ENCODE data around the gene THSD8.
A peak's percentile ranks its signal among the peaks of the same experiment; 100 is the strongest.

Gene THSD8

GRCh38 chr19:12778905-12779161, 23.0 kb upstream of the THSD8 start:
- peaks cover 8 to 65% (median 62%) of the 10 kb centered on the region in 4 experiments for H3K4me1 ChIP-seq (ENCODE audit: control extremely low read depth in 1 of 4, control insufficient read depth in 4 of 4, insufficient read depth in 4 of 4, low read length in 3 of 4)
- POLR2A ChIA-PET, result interaction anchor here (7.4 kb wide), 1 partner anchor 12 kb away, joined by 198 read pairs; the partner anchor contains the start of gene JUNB

DNA sequence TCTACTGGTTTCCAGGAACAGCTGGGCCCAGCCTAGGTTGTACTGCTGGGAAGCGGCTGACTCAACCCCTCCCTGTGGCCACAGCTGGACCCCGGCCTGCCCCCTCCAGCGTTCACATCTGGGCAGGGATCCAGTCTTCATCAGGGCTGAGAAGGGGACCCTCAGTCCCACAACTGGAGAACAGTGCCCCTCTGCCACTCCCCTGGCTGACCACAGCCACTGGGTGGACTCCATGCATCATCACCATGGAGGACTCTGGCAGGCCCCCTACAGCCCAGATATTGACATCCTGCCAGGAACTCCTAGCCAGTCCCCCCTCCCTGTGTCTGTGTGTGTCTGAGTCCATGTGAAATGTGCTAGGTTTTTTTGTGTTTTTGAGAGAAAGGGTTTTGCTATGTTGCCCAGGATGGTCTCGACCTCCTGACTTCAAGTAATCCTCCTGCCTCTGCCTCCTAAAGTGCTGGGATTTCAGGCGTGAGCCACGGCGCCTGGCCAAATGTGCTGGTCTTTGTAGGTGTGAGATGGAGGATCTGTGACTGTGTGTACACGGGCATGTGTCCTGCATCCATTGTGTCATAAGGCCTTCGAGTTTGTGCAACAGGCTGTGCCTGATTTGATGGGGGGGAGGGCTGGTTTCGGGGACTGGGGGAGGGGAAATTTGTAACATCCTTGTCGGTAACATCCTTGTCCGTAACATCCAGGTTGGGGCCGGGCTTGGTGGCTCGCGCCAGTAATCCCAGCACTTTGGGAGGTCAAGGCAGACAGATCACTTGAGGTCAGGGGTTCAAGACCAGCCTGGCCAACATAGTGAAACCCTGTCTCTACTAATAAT, 22.5 kb upstream of the THSD8 start:
- H3K4me1 ChIP-seq (ENCODE audit: control extremely low read depth in 1 of 4, control insufficient read depth in 4 of 4, insufficient read depth in 4 of 4, low read length in 3 of 4), result peaks cover 10 to 71% (median 67%) of the 10 kb centered on the region in 4 experiments
- H3K4me3 ChIP-seq (ENCODE audit: control insufficient read depth in 1 of 7, extremely low read depth in 1 of 7, insufficient read depth in 4 of 7, low read depth in 2 of 7, low read length in 6 of 7), result peak overlapping the region in 3 of 7 experiments; percentile 77 to 90 (median 83)
- CTCF ChIA-PET, result interaction anchor here (4.5 to 39.0 kb wide), 3 partner anchors 9 to 50 kb away, joined by 47 to 776 read pairs (median 612); partner anchors contain the start of genes GET3, JUNB, PRDX2 and THSD8
- DNase-seq, result peak in 1 of 3 donors; percentile 46
- POLR2A ChIA-PET, result interaction anchor here (5.9 to 7.4 kb wide), 2 partner anchors 12 to 13 kb away, joined by 79 to 198 read pairs; partner anchors contain the start of gene JUNB
- H3K27me3 ChIP-seq (replicated peaks in 2 of 5; ENCODE audit: control insufficient read depth in 4 of 5, insufficient read depth in 5 of 5, low read length in 4 of 5), result no peaks in the 10 kb centered on the region
- no peaks in the 10 kb centered on the region for H3K36me3 ChIP-seq (ENCODE audit: control insufficient read depth in 4 of 4, insufficient read depth in 4 of 4, low read length in 3 of 4)
- H3K9me3 ChIP-seq (ENCODE audit: control extremely low read depth in 1 of 5, control insufficient read depth in 4 of 5, insufficient read depth in 2 of 5, low read depth in 1 of 5, low read length in 4 of 5), result no peaks in the 10 kb centered on the region
- WGBS (ENCODE audit: insufficient coverage), result 81% methylated on average over 10 of the region's 15 CpGs
- peak overlapping the region in 1 of 2 experiments; percentile 77 for H3K27ac ChIP-seq (ENCODE audit: insufficient read depth in 1 of 2, low read depth in 1 of 2, low read length in 2 of 2, poor library complexity in 1 of 2, severe bottlenecking in 2 of 2)

More at GRCh38 chr19:12778905-12779161, 23.0 kb upstream of the THSD8 start:
- peak overlapping the region in 5 of 7 experiments; percentile 20 to 90 (median 77) for H3K4me3 ChIP-seq (ENCODE audit: control insufficient read depth in 1 of 7, extremely low read depth in 1 of 7, insufficient read depth in 4 of 7, low read depth in 2 of 7, low read length in 6 of 7)
- CTCF ChIA-PET, result interaction anchor here (0.6 to 39.0 kb wide), 4 partner anchors 9 to 545 kb away, joined by 3 to 776 read pairs (median 330); partner anchors contain the start of genes GET3, JUNB, PRDX2 and THSD8
- DNase-seq, result no peak
- H3K36me3 ChIP-seq (ENCODE audit: control insufficient read depth in 4 of 4, insufficient read depth in 4 of 4, low read length in 3 of 4), result no peaks in the 10 kb centered on the region
- peak overlapping the region in 1 of 2 experiments; percentile 77 for H3K27ac ChIP-seq (ENCODE audit: insufficient read depth in 1 of 2, low read depth in 1 of 2, low read length in 2 of 2, poor library complexity in 1 of 2, severe bottlenecking in 2 of 2)
- no peaks in the 10 kb centered on the region for H3K9me3 ChIP-seq (ENCODE audit: control extremely low read depth in 1 of 5, control insufficient read depth in 4 of 5, insufficient read depth in 2 of 5, low read depth in 1 of 5, low read length in 4 of 5)
- no peaks in the 10 kb centered on the region for H3K27me3 ChIP-seq (replicated peaks in 2 of 5; ENCODE audit: control insufficient read depth in 4 of 5, insufficient read depth in 5 of 5, low read length in 4 of 5)
- WGBS (ENCODE audit: insufficient coverage), result 71% methylated on average over 3 of the region's 6 CpGs

- peak overlapping the region; percentile 77 to 85 for H3K27ac ChIP-seq (ENCODE audit: insufficient read depth in 1 of 2, low read depth in 1 of 2, low read length in 2 of 2, poor library complexity in 1 of 2, severe bottlenecking in 2 of 2)
- H3K9me3 ChIP-seq (ENCODE audit: control extremely low read depth in 1 of 5, control insufficient read depth in 4 of 5, insufficient read depth in 2 of 5, low read depth in 1 of 5, low read length in 4 of 5), result no peaks in the 10 kb centered on the region
- H3K4me3 ChIP-seq (ENCODE audit: control insufficient read depth in 1 of 7, extremely low read depth in 1 of 7, insufficient read depth in 4 of 7, low read depth in 2 of 7, low read length in 6 of 7), result peak overlapping the region; percentile 39 to 81 (median 65)
- no peaks in the 10 kb centered on the region for H3K36me3 ChIP-seq (ENCODE audit: control insufficient read depth in 4 of 4, insufficient read depth in 4 of 4, low read length in 3 of 4)
- no peak for DNase-seq
- under 1% methylated on average over 10 of the region's 12 CpGs for WGBS (ENCODE audit: insufficient coverage)
- POLR2A ChIA-PET, result interaction anchor here (0.8 to 5.9 kb wide), 2 partner anchors 10 to 108 kb away, joined by 4 to 79 read pairs; partner anchors contain the start of gene JUNB
- CTCF ChIA-PET, result interaction anchor here (29.7 kb wide), 1 partner anchor 16 kb away, joined by 612 read pairs; the partner anchor contains the start of genes JUNB, PRDX2 and THSD8
- peaks cover 25 to 88% (median 86%) of the 10 kb centered on the region in 4 experiments for H3K4me1 ChIP-seq (ENCODE audit: control extremely low read depth in 1 of 4, control insufficient read depth in 4 of 4, insufficient read depth in 4 of 4, low read length in 3 of 4)
- no peaks in the 10 kb centered on the region for H3K27me3 ChIP-seq (replicated peaks in 2 of 5; ENCODE audit: control insufficient read depth in 4 of 5, insufficient read depth in 5 of 5, low read length in 4 of 5)
These were observed 19.8 kb upstream of the THSD8 start for GRCh38 chr19:12782174-12782423.

GRCh38 chr19:12782424-12783290, 19.2 kb upstream of the THSD8 start:
- WGBS (ENCODE audit: insufficient coverage), result under 1% methylated on average over 61 of the region's 88 CpGs
- peak overlapping the region; percentile 39 to 81 (median 65) for H3K4me3 ChIP-seq (ENCODE audit: control insufficient read depth in 1 of 7, extremely low read depth in 1 of 7, insufficient read depth in 4 of 7, low read depth in 2 of 7, low read length in 6 of 7)
- peak overlapping the region; percentile 77 to 85 for H3K27ac ChIP-seq (ENCODE audit: insufficient read depth in 1 of 2, low read depth in 1 of 2, low read length in 2 of 2, poor library complexity in 1 of 2, severe bottlenecking in 2 of 2)
- H3K36me3 ChIP-seq (ENCODE audit: control insufficient read depth in 4 of 4, insufficient read depth in 4 of 4, low read length in 3 of 4), result no peaks in the 10 kb centered on the region
- H3K27me3 ChIP-seq (replicated peaks in 2 of 5; ENCODE audit: control insufficient read depth in 4 of 5, insufficient read depth in 5 of 5, low read length in 4 of 5), result no peaks in the 10 kb centered on the region
- ChIA-PET POLR2A (interaction anchor here (0.8 to 5.9 kb wide), 3 partner anchors 10 to 108 kb away, joined by 4 to 79 read pairs (median 6); partner anchors contain the start of gene JUNB), CTCF (interaction anchor here (29.7 kb wide), 1 partner anchor 15 kb away, joined by 612 read pairs; the partner anchor contains the start of genes JUNB, PRDX2 and THSD8)
- peaks cover 27 to 88% (median 86%) of the 10 kb centered on the region in 4 experiments for H3K4me1 ChIP-seq (ENCODE audit: control extremely low read depth in 1 of 4, control insufficient read depth in 4 of 4, insufficient read depth in 4 of 4, low read length in 3 of 4)
- no peaks in the 10 kb centered on the region for H3K9me3 ChIP-seq (ENCODE audit: control extremely low read depth in 1 of 5, control insufficient read depth in 4 of 5, insufficient read depth in 2 of 5, low read depth in 1 of 5, low read length in 4 of 5)
- DNase-seq, result peak; percentile 74 to 93 (median 88)

DNA sequence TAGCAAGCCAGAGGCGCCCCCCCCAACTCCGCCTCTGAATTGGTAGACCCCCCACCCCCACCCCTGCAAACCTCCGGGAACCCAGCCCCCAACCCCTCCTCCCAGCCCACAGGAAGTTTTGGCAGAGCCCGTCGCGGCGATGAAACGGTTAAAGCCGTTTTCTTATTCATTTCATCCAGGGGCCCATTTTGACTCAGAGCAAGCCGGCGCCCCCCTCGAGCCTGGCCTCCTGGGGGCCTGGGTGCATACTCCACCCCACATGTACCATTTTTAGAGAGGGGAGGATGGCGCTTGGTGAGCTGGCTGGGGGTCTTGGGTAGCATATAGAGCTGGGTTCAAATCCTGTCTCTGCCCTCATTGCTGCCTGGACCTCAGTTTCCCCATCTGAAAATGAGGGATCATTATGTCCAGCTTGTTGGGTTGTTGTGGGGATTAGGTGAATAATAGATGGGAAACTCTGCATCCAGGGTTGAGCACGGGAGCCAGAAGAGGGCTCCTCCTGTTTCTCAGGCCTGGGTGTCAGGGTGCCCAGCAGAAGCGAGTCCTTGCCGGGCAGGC, 18.5 kb upstream of the THSD8 start:
- peak overlapping the region in 1 of 2 experiments; percentile 85 for H3K27ac ChIP-seq (ENCODE audit: insufficient read depth in 1 of 2, low read depth in 1 of 2, low read length in 2 of 2, poor library complexity in 1 of 2, severe bottlenecking in 2 of 2)
- no peaks in the 10 kb centered on the region for H3K9me3 ChIP-seq (ENCODE audit: control extremely low read depth in 1 of 5, control insufficient read depth in 4 of 5, insufficient read depth in 2 of 5, low read depth in 1 of 5, low read length in 4 of 5)
- H3K4me3 ChIP-seq (ENCODE audit: control insufficient read depth in 1 of 7, extremely low read depth in 1 of 7, insufficient read depth in 4 of 7, low read depth in 2 of 7, low read length in 6 of 7), result peak overlapping the region in 5 of 7 experiments; percentile 58 to 81 (median 65)
- no peaks in the 10 kb centered on the region for H3K27me3 ChIP-seq (replicated peaks in 2 of 5; ENCODE audit: control insufficient read depth in 4 of 5, insufficient read depth in 5 of 5, low read length in 4 of 5)
- ChIA-PET CTCF (interaction anchor here (29.7 kb wide), 1 partner anchor 14 kb away, joined by 612 read pairs; the partner anchor contains the start of genes JUNB, PRDX2 and THSD8), POLR2A (interaction anchor here (1.4 to 5.9 kb wide), 2 partner anchors 9 to 13 kb away, joined by 6 to 79 read pairs; partner anchors contain the start of gene JUNB)
- peaks cover 32 to 88% (median 87%) of the 10 kb centered on the region in 4 experiments for H3K4me1 ChIP-seq (ENCODE audit: control extremely low read depth in 1 of 4, control insufficient read depth in 4 of 4, insufficient read depth in 4 of 4, low read length in 3 of 4)
- no peaks in the 10 kb centered on the region for H3K36me3 ChIP-seq (ENCODE audit: control insufficient read depth in 4 of 4, insufficient read depth in 4 of 4, low read length in 3 of 4)
- DNase-seq, result no peak
- WGBS (ENCODE audit: insufficient coverage), result 37% methylated on average over 10 of the region's 16 CpGs

DNA sequence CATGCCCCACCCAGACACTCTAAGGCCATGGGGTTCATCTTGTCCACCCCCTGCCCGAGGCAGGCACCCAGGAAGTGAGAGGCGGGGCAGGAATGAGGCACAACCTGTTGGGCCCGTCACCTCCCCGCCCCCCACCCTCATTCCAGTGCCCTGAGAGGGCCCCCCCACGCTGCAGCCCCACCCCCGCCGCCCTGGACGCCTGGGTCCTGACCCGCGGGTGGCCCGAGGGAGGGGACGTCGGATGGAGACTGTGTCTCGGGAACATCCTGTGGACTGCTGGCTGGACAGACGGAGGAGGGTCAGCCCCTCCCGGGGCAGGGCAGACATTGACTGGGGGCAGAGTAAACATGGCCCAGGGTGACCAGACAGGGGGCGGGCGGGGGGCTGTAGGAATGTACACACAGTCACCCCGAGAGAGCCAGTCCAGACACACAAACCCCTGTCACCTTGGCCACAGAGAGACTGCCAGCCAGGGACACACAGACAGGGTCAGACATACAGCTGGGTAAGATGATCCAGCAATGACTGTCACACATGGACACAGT, 17.9 kb upstream of the THSD8 start:
- Histone ChIP-seq H3K4me1 (ENCODE audit: control extremely low read depth in 1 of 4, control insufficient read depth in 4 of 4, insufficient read depth in 4 of 4, low read length in 3 of 4) (peaks cover 27 to 88% (median 87%) of the 10 kb centered on the region in 4 experiments), H3K9me3 (ENCODE audit: control extremely low read depth in 1 of 5, control insufficient read depth in 4 of 5, insufficient read depth in 2 of 5, low read depth in 1 of 5, low read length in 4 of 5) (no peaks in the 10 kb centered on the region), H3K27me3 (replicated peaks in 2 of 5; ENCODE audit: control insufficient read depth in 4 of 5, insufficient read depth in 5 of 5, low read length in 4 of 5) (no peaks in the 10 kb centered on the region), H3K36me3 (ENCODE audit: control insufficient read depth in 4 of 4, insufficient read depth in 4 of 4, low read length in 3 of 4) (no peaks in the 10 kb centered on the region), H3K27ac (ENCODE audit: insufficient read depth in 1 of 2, low read depth in 1 of 2, low read length in 2 of 2, poor library complexity in 1 of 2, severe bottlenecking in 2 of 2) (peak overlapping the region in 1 of 2 experiments; percentile 85), H3K4me3 (ENCODE audit: control insufficient read depth in 1 of 7, extremely low read depth in 1 of 7, insufficient read depth in 4 of 7, low read depth in 2 of 7, low read length in 6 of 7) (peak overlapping the region in 4 of 7 experiments; percentile 9 to 65 (median 46))
- DNase-seq, result no peak
- ChIA-PET POLR2A (interaction anchor here (5.9 kb wide), 1 partner anchor 9 kb away, joined by 79 read pairs; the partner anchor contains the start of gene JUNB), CTCF (interaction anchor here (29.7 kb wide), 1 partner anchor 14 kb away, joined by 612 read pairs; the partner anchor contains the start of genes JUNB, PRDX2 and THSD8)
- 79% methylated on average over 8 of the region's 19 CpGs for WGBS (ENCODE audit: insufficient coverage)

All from common myeloid progenitor, CD34-positive (primary cell).